H1 (cell line): ENCODE measurements around the gene ANAPC10.

Experiments used
- CBX8 ChIP-seq: fragments of 300-800, 300-1000 bp; sonication (generic); IDR thresholded peaks from 2 replicates; pipeline ENCODE4 v1.7.1; 2016; ENCODE audit warnings: low read depth, low read length, borderline replicate concordance
- CEBPB ChIP-seq: IDR thresholded peaks from 2 replicates; pipeline ENCODE4 v1.6.1; 2012; ENCODE audit warnings: low read depth, low read length
- GTF2F1 ChIP-seq: IDR thresholded peaks from 2 replicates; pipeline ENCODE4 v1.6.1; 2012; ENCODE audit warnings: low read depth, low read length, improper control_type of control experiment, borderline replicate concordance
- MAFK ChIP-seq: IDR thresholded peaks from 2 replicates; pipeline ENCODE4 v1.6.1; 2012; ENCODE audit warnings: low read depth, mild to moderate bottlenecking, improper control_type of control experiment, low read length
- PHF8 ChIP-seq: fragments of 200-600 bp; sonication (generic); conservative IDR thresholded peaks from 2 replicates; pipeline ENCODE4 v1.7.1; 2012; ENCODE audit warnings: low read depth, mild to moderate bottlenecking, inconsistent platforms, low read length, moderate library complexity
- POLR2A ChIP-seq, 2 experiments: IDR thresholded peaks; 1 replicate in 1 of 2; 2 replicates in 1 of 2; pipeline ENCODE4 v1.6.1; 2011; ENCODE audit warnings: low read depth in 2 of 2, low read length in 2 of 2, mild to moderate bottlenecking in 2 of 2; ENCODE audit errors: control extremely low read depth in 1 of 2
- POLR2AphosphoS5 ChIP-seq: IDR thresholded peaks from 2 replicates; pipeline ENCODE4 v1.6.1; 2011; ENCODE audit warnings: low read depth, low read length
- RBBP5 ChIP-seq: IDR thresholded peaks from 2 replicates; pipeline ENCODE4 v1.7.1; 2012; ENCODE audit warnings: low read depth, mild to moderate bottlenecking, inconsistent platforms, low read length, moderate library complexity, borderline replicate concordance
- RFX5 ChIP-seq: IDR thresholded peaks from 2 replicates; pipeline ENCODE4 v1.6.1; 2011; ENCODE audit warnings: low read depth, low read length, improper control_type of control experiment, borderline replicate concordance
- SIN3A ChIP-seq, 2 experiments: IDR thresholded peaks in 1 of 2; conservative IDR thresholded peaks in 1 of 2; 2 replicates each; pipeline ENCODE4 v1.6.1; 2011 to 2012; ENCODE audit warnings: low read length in 2 of 2, improper control_type of control experiment in 1 of 2, low read depth in 1 of 2, mild to moderate bottlenecking in 1 of 2
- SUZ12 ChIP-seq: fragments of 200-600 bp; sonication (generic); IDR thresholded peaks from 2 replicates; pipeline ENCODE4 v1.6.1; 2012; ENCODE audit warnings: mild to moderate bottlenecking, inconsistent platforms, low read length, moderate library complexity, mixed read lengths
- TF ChIP-seq, protein P1 (sequence below), 3 experiments: IDR thresholded peaks; 1 replicate in 2 of 3; 2 replicates in 1 of 3; pipeline versions ENCODE4 v1.5.1 to v1.6.1; 2011; ENCODE audit warnings: low read length in 3 of 3, mild to moderate bottlenecking in 3 of 3, inconsistent platforms in 2 of 3, low read depth in 1 of 3, moderate library complexity in 1 of 3; ENCODE audit not compliant: insufficient read depth in 1 of 3; ENCODE audit errors: control extremely low read depth in 1 of 3
- TF ChIP-seq, protein P2 (sequence below): IDR thresholded peaks from 2 replicates; pipeline ENCODE4 v1.6.1; 2012; ENCODE audit warnings: low read length, inconsistent platforms

DNA sequence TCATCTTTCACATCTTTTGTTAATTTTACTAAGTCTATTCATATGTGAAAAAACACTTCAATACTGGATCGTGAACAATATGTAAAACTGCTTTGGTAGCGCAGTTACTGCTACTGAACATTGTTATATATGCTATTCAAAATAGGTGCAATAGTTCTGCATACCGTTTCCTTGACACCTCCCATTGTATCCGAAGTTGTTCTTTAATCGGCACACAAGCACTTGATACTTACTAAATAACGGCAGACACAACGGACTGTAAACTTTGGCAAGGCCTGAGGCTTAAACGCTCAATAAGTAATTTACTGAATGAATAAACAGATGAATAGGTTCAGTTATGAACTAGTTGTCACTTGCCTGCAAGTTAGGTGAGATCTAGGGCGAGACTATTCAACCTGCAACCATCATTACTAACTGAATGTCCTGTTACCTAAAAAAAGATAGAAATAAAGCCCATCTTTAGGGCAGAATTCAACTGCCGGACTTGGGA lies 620 bp downstream of the ANAPC10 start:
- TF ChIP-seq, protein P1, sequence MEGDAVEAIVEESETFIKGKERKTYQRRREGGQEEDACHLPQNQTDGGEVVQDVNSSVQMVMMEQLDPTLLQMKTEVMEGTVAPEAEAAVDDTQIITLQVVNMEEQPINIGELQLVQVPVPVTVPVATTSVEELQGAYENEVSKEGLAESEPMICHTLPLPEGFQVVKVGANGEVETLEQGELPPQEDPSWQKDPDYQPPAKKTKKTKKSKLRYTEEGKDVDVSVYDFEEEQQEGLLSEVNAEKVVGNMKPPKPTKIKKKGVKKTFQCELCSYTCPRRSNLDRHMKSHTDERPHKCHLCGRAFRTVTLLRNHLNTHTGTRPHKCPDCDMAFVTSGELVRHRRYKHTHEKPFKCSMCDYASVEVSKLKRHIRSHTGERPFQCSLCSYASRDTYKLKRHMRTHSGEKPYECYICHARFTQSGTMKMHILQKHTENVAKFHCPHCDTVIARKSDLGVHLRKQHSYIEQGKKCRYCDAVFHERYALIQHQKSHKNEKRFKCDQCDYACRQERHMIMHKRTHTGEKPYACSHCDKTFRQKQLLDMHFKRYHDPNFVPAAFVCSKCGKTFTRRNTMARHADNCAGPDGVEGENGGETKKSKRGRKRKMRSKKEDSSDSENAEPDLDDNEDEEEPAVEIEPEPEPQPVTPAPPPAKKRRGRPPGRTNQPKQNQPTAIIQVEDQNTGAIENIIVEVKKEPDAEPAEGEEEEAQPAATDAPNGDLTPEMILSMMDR (IDR thresholded peaks at IDR 0.05; ENCODE audit: control extremely low read depth in 1 of 3, insufficient read depth in 1 of 3, low read depth in 1 of 3, low read length in 3 of 3): no peak
- no peak for TF ChIP-seq GTF2F1
- no peak for TF ChIP-seq POLR2AphosphoS5
- no peak for TF ChIP-seq CEBPB
- TF ChIP-seq SIN3A (conservative IDR thresholded peaks at IDR 0.05 in 1 of 2, IDR thresholded peaks at IDR 0.05 in 1 of 2; ENCODE audit: low read depth in 1 of 2, low read length in 2 of 2): no peak
- no peak for TF ChIP-seq SUZ12
- no peak for TF ChIP-seq POLR2A (IDR thresholded peaks at IDR 0.05; ENCODE audit: control extremely low read depth in 1 of 2, low read depth in 2 of 2, low read length in 2 of 2)
- no peak for TF ChIP-seq RFX5
- no peak for TF ChIP-seq PHF8
- TF ChIP-seq MAFK: no peak
- TF ChIP-seq RBBP5: no peak
- no peak for TF ChIP-seq CBX8
- TF ChIP-seq, protein P2, sequence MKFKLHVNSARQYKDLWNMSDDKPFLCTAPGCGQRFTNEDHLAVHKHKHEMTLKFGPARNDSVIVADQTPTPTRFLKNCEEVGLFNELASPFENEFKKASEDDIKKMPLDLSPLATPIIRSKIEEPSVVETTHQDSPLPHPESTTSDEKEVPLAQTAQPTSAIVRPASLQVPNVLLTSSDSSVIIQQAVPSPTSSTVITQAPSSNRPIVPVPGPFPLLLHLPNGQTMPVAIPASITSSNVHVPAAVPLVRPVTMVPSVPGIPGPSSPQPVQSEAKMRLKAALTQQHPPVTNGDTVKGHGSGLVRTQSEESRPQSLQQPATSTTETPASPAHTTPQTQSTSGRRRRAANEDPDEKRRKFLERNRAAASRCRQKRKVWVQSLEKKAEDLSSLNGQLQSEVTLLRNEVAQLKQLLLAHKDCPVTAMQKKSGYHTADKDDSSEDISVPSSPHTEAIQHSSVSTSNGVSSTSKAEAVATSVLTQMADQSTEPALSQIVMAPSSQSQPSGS: no peak
